H1 (cell line): ENCODE data around the gene TRIM40.

Experiments
- ATF3 ChIP-seq: IDR thresholded peaks from 2 replicates; pipeline ENCODE4 v1.6.1; 2011; ENCODE audit warnings: low read depth, mild to moderate bottlenecking, low read length; ENCODE audit not compliant: insufficient read depth
- CHD2 ChIP-seq: IDR thresholded peaks from 2 replicates; pipeline ENCODE4 v1.6.1; 2012; ENCODE audit warnings: low read length, improper control_type of control experiment
- CREB1 ChIP-seq: IDR thresholded peaks from 2 replicates; pipeline ENCODE4 v1.6.1; 2012; ENCODE audit warnings: inconsistent platforms
- CTCF ChIP-seq, 3 experiments: IDR thresholded peaks; 1 replicate in 2 of 3; 2 replicates in 1 of 3; pipeline versions ENCODE4 v1.5.1 to v1.6.1; 2011; ENCODE audit warnings: low read length in 3 of 3, mild to moderate bottlenecking in 3 of 3, inconsistent platforms in 2 of 3, low read depth in 1 of 3, moderate library complexity in 1 of 3; ENCODE audit not compliant: insufficient read depth in 1 of 3; ENCODE audit errors: control extremely low read depth in 1 of 3
- EZH2 ChIP-seq: fragments of 200-600 bp; sonication (generic); IDR thresholded peaks from 2 replicates; pipeline ENCODE4 v1.7.1; 2012; ENCODE audit warnings: low read depth, mild to moderate bottlenecking, moderate library complexity, low read length, inconsistent platforms; ENCODE audit not compliant: severe bottlenecking
- JUN ChIP-seq: IDR thresholded peaks from 2 replicates; pipeline ENCODE4 v1.6.1; 2011; ENCODE audit warnings: low read depth, mild to moderate bottlenecking, improper control_type of control experiment, low read length
- POLR2A ChIP-seq, 2 experiments: IDR thresholded peaks; 1 replicate in 1 of 2; 2 replicates in 1 of 2; pipeline ENCODE4 v1.6.1; 2011; ENCODE audit warnings: low read depth in 2 of 2, low read length in 2 of 2, mild to moderate bottlenecking in 2 of 2; ENCODE audit errors: control extremely low read depth in 1 of 2
- POLR2AphosphoS5 ChIP-seq: IDR thresholded peaks from 2 replicates; pipeline ENCODE4 v1.6.1; 2011; ENCODE audit warnings: low read depth, low read length
- TBP ChIP-seq: IDR thresholded peaks from 2 replicates; pipeline ENCODE4 v1.6.1; 2011; ENCODE audit warnings: low read depth, low read length, improper control_type of control experiment
- YY1 ChIP-seq: IDR thresholded peaks from 2 replicates; pipeline ENCODE4 v1.6.1; 2011; ENCODE audit warnings: low read depth, mild to moderate bottlenecking, low read length

- no peak for TF ChIP-seq EZH2
- TF ChIP-seq CREB1, result no peak
- TF ChIP-seq POLR2A (IDR thresholded peaks at IDR 0.05; ENCODE audit: control extremely low read depth in 1 of 2, low read depth in 2 of 2, low read length in 2 of 2), result no peak
- no peak for TF ChIP-seq CTCF (IDR thresholded peaks at IDR 0.05; ENCODE audit: control extremely low read depth in 1 of 3, insufficient read depth in 1 of 3, low read depth in 1 of 3, low read length in 3 of 3)
- TF ChIP-seq YY1, result no peak
- TF ChIP-seq CHD2, result no peak
- no peak for TF ChIP-seq JUN
- no peak for TF ChIP-seq POLR2AphosphoS5
- no peak for TF ChIP-seq TBP
- TF ChIP-seq ATF3, result no peak
Observed at GRCh38 chr6:30144811-30145210, 8.9 kb downstream of the TRIM40 start.
